RWPE1 (cell line): ENCODE data around the gene GNA14.
"Not testable (repeated sequence)": the region's sequence is repeated elsewhere in the genome, so short reads cannot be mapped to it uniquely, and the experiment has no call there.

ENCODE experiments used
- CTCF ChIA-PET: fragments of 350-600 bp; sonication (Branson Sonifier 250); formaldehyde crosslinking; extraction: SDS; loops from one replicate; lab custom pipeline; 2021; lab: Yijun Ruan, JAX
- POLR2A ChIA-PET: fragments of 400-600 bp; formaldehyde crosslinking; extraction: SDS; loops from one replicate; lab custom pipeline; 2020; ENCODE audit warnings: antibody characterized with exemption; ENCODE audit not compliant: low non-redundant PET; lab: Yijun Ruan, JAX
- DNase-seq: peaks from one replicate; pipeline ENCODE4 v3.0.0; 2012; ENCODE audit warnings: low spot score
- H3K27ac ChIP-seq: fragments of 450-650 bp; 2 replicates; pipeline ENCODE4 v1.5.1; 2017
- TF ChIP-seq, protein P1 (sequence below): fragments of 450-650 bp; conservative IDR thresholded peaks from 2 replicates; pipeline ENCODE4 v1.5.1; 2017; ENCODE audit warnings: low read depth, mild to moderate bottlenecking

GNA14 gene

GRCh38 chr9:77495834-77496671 is 152.1 kb downstream of the GNA14 start:
- POLR2A ChIA-PET: no interaction called here
- peak overlapping the region; percentile 59; the same call in 1 of the 2 replicates for H3K27ac ChIP-seq
- TF ChIP-seq, protein P1, sequence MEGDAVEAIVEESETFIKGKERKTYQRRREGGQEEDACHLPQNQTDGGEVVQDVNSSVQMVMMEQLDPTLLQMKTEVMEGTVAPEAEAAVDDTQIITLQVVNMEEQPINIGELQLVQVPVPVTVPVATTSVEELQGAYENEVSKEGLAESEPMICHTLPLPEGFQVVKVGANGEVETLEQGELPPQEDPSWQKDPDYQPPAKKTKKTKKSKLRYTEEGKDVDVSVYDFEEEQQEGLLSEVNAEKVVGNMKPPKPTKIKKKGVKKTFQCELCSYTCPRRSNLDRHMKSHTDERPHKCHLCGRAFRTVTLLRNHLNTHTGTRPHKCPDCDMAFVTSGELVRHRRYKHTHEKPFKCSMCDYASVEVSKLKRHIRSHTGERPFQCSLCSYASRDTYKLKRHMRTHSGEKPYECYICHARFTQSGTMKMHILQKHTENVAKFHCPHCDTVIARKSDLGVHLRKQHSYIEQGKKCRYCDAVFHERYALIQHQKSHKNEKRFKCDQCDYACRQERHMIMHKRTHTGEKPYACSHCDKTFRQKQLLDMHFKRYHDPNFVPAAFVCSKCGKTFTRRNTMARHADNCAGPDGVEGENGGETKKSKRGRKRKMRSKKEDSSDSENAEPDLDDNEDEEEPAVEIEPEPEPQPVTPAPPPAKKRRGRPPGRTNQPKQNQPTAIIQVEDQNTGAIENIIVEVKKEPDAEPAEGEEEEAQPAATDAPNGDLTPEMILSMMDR: no peak
- peak; percentile 34 for DNase-seq
- CTCF ChIA-PET: interaction anchor here (0.6 to 2.1 kb wide), 3 partner anchors 13 to 920 kb away, joined by 3 to 7 read pairs (median 3); no protein-coding TSS in a partner anchor

GRCh38 chr9:77490279-77490678 is 157.8 kb downstream of the GNA14 start:
- DNase-seq, POLR2A ChIA-PET, H3K27ac ChIP-seq, CTCF ChIA-PET: not testable (repeated sequence)

DNA sequence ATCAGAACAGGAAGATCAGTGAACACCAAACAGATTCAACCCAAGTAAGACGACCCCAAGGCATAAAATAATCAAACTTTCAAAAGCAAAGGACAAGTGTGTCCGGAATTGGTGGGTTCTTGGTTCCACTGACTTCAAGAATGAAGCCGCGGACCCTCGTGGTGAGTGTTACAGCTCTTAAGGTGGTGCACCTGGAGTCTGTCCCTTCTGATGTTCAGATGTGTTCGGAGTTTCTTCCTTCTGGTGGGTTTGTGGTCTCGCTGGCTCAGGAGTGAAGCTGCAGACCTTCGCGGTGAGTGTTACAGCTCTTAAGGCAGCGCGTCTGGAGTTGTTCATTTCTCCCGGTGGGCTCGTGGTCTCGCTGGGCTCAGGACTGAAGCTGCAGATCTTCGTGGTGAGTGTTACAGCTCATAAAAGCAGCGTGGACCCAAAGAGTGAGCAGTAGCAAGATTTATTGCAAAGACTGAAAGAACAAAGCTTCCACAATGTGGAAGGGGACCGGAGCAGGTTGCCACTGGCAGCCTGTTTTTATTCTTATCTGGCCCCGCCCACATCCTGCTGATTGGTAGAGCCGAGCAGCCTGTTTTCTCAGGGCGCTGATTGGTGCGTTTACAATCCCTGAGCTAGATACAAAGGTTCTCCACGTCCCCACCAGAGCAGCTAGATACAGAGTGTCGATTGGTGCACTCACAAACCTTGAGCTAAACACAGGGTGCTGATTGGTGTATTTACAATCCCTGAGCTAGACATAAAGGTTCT is 158.5 kb downstream of the GNA14 start:
- CTCF ChIA-PET: interaction anchor here (2.7 kb wide), 1 partner anchor 56 kb away, joined by 17 read pairs; no protein-coding TSS in a partner anchor
- DNase-seq: not testable (repeated sequence)

DNA sequence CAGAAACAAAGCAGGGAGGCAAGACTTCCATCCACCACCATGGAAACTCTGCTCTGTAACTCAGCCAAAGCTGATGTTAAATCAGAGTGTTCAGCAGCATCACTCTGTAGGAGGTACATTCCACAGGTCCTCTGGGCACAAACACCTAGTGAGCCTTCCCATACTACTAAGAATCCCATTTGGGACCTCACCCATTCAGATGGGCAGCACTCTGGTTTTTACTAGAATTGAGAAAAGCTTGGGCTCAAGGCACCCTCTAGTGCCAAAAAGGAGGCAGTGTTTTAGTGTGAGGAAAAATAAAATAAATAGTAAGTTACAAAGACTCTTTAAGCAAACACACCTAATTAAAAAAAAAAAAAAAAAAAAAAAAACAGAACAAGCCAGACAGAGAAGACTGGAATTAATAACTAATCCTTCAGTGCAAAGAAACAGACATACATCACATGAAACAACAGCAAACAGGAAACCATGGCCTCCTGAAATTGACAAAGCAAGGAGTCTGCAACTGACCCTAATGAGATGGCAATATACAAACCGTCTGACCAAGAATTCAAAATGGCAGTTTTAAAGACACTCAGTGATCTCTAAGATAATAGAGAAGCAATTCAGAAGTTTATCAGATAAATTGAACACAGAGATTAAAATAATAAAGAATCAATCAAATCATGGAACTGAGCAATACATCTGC is 159.5 kb downstream of the GNA14 start:
- TF ChIP-seq, protein P1: peak; percentile 37
- ChIA-PET CTCF (interaction anchor here (0.6 to 2.7 kb wide), 2 partner anchors 30 to 55 kb away, joined by 3 to 17 read pairs; no protein-coding TSS in a partner anchor), POLR2A (no interaction called here)
- DNase-seq: peak; percentile 30
- H3K27ac ChIP-seq: no peak overlapping the region

More for the DNA sequence above, 158.5 kb downstream of the GNA14 start:
- POLR2A ChIA-PET, H3K27ac ChIP-seq: not testable (repeated sequence)

GRCh38 chr9:77486968-77487367 is 161.2 kb downstream of the GNA14 start:
- ChIA-PET CTCF (interaction anchor here (0.6 to 2.7 kb wide), 5 partner anchors 20 to 62 kb away, joined by 3 to 17 read pairs (median 5); no protein-coding TSS in a partner anchor), POLR2A (no interaction called here)
- TF ChIP-seq, protein P1: no peak
- peak; percentile 21 for DNase-seq
- no peak overlapping the region for H3K27ac ChIP-seq

- ChIA-PET CTCF (interaction anchor here (0.6 to 2.2 kb wide), 4 partner anchors 19 to 331 kb away, joined by 3 to 7 read pairs (median 5); no protein-coding TSS in a partner anchor), POLR2A (no interaction called here)
- DNase-seq: no peak
- H3K27ac ChIP-seq: no peak overlapping the region
- TF ChIP-seq, protein P1: no peak
Observed at GRCh38 chr9:77486463-77486862, 161.7 kb downstream of the GNA14 start.
